SIG-M5 treated with dmso at 0.1 percent for 504 hours (cell line): Measurements from ENCODE around the gene MCM7.
"Not testable (repeated sequence)": the region's sequence is repeated elsewhere in the genome, so short reads cannot be mapped to it uniquely, and the experiment has no call there.

Experiments used
- DNase-seq: peaks from one replicate; lab custom pipeline; 2025; ENCODE audit not compliant: unreplicated experiment; lab: John Stamatoyannopoulos, UW

MCM7 gene

DNA sequence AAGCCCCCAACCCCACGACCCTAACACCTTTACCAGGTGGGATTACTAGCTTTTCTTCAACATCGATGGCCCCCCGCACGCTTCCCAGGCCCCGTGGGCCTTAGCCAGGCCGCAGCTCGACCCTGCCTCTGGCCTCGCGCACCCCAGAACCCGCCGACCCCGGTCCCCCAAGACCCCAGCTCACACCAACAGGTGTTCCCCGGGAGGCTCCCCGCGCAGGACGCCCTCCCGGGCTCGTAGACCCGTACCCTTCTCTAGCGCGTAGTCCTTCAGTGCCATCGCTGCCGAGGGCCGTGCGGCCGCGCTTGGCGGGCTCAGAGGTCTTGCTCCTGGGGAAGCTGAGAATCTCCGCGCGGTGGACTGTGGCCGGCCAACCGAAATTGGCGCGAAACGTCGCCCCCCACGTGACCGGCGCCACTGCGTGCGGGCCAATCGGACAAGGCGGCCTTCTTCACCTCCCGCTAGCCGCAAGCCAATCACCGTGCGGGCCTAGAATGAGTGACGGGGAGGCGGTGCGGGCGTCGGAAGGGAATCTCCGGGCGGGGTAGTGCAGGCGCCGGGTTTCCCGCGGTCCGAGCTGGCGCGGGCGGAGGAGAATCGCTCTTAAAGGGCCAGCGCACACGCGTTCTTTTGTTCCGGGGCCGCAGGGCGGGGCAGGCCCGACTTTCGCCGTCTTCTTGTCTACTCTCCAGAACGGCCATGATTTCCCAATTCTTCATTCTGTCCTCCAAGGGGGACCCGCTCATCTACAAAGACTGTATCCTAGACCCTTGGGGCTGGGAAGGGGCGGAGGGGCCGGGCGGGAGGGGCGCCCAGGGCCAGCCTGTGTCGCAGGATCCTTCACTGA is at the start of gene MCM7, which contains the start of gene AP4M1:
Gene MCM7, minus strand, starts transcription at position 382 of the 847 bp plus-strand sequence. Its CDS starts 103 bp downstream, at position 279.
Gene AP4M1, plus strand, starts transcription at position 628 of the 847 bp plus-strand sequence. Its CDS starts 72 bp downstream, at position 700.
- DNase-seq = peak; percentile 99

DNA sequence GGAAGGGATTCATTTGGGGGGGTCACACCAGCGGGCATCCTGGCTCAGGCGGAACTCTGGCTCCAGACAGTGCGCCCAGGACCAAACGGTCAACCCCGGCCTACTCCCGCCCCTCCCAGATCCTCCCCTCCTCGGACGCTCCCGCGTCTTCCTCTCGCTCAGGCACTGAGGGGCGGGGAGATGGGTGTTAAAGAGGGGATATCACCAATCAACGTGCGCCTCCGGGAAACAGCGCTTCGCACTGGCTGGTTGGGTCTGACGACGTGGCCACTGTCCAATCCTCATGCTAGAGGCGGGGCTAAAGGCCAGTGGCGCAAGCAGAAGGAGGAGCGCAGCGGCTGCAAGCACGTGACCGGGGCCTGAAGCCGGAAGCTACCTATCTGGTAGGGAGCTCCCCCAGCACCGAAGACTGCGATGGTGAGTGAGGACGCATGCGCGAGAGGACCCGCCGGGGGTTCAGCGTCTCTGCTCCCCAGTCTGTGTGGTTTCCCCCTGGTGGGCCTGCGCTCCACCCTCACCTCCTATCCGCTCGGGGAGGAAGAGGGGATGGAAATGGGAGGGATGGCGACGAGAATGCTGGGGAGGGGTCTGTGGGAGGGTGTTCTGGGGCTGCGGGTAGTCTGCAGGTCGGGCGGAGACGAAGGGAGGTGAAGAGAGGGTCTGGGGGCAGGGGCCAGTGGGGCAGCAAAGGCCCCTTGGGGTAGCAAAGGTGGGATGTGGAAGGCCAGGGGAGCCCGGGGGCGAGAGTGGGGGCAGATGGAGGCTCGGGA is 47.5 kb upstream of the MCM7 start, which contains the start of gene LAMTOR4:
Gene LAMTOR4, plus strand, starts transcription at position 360 of the 770 bp plus-strand sequence. Its CDS starts 55 bp downstream, at position 415.
- DNase-seq = peak; percentile 99

DNA sequence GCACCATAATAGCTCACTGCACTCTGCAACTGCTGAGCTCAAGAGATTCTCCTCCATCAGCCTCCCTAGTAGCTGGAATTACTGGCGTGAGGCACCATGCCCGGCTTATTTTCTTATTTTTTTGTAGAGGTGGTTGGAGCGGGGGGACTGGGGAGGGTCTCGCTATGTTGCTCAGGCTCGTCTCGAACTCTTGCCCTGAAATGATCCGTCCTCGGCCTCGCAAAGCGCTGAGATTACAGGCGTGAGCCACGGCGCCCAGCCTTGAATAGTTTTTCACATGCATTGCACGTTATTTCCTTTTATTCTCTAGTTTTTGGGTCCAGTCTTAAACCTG is 47.0 kb upstream of the MCM7 start:
- no peak for DNase-seq

DNA sequence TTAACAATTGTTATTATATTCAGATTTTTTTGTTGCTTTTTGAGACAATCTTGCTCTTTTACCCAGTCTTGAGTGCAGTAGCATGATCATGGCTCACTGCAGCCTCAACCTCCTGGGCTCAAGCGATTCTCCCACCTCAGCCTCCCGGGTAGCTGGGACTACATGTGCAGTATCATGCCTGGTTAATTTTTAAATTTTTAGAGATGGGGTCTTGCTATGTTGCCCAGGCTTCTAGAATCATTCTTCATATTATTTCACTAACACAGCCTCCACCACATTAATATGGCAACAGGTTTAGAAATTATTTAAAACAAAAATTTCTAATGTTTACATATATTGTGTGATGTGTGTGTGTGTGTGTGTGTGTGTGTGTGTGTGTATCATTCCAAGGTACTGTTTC is 46.1 kb upstream of the MCM7 start:
- no peak for DNase-seq

DNA sequence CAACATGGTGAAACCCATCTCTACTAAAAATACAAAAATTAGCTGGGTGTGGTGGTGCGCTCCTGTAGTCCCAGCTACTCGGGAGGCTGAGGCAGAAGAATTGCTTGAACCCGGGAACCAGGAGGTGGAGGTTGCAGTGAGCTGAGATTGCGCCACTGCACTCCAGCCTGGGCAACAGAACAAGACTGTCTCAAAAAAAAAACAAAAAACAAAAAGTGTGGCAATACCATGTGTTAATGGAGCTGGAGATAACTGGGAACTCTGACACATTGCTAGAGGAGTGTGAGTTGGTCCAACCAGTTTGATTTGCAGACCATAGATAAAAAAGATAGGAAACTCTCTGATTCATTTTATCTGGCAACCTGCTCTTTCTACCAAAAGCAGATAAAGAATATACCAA is 45.2 kb upstream of the MCM7 start:
- peak; percentile 54 for DNase-seq

DNA sequence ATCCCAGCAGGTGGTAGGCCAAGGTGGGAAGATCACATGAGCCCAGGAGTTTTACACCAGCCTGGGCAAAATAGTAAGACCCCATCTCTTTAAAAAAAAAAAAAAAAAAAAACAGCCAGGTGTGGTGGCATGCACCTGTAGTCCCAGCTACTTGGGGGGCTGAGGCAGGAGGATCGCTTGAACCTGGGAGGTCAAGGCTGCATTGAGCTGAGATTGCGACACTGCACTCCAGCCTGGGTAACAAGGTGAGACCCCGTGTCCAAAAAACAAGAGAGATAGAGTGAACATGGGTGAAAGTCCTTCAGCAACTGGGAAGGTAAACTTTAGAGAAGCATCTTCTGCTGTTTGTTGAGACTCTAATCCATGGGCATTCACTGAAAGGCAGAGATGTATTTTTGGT is 41.3 kb upstream of the MCM7 start:
- no peak for DNase-seq

DNA sequence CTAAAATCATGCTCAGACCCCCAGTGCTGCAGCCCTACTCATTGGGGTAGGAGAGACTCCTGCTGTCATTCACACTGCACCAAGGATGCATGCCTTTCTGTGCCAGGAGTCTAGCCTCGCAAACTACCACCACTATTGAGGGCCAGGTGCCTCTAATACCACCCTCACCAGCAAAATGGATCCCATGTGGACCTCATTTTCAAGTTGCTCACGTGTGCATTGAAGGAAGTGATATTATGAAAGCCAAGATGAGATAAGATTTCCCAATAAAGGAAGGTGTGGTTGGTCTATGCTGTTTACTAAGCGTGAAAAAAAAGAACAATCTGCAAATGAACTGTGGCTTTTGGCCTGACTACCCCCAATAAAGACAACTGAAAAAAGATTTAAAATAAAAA is 40.4 kb upstream of the MCM7 start:
- DNase-seq = no peak

DNA sequence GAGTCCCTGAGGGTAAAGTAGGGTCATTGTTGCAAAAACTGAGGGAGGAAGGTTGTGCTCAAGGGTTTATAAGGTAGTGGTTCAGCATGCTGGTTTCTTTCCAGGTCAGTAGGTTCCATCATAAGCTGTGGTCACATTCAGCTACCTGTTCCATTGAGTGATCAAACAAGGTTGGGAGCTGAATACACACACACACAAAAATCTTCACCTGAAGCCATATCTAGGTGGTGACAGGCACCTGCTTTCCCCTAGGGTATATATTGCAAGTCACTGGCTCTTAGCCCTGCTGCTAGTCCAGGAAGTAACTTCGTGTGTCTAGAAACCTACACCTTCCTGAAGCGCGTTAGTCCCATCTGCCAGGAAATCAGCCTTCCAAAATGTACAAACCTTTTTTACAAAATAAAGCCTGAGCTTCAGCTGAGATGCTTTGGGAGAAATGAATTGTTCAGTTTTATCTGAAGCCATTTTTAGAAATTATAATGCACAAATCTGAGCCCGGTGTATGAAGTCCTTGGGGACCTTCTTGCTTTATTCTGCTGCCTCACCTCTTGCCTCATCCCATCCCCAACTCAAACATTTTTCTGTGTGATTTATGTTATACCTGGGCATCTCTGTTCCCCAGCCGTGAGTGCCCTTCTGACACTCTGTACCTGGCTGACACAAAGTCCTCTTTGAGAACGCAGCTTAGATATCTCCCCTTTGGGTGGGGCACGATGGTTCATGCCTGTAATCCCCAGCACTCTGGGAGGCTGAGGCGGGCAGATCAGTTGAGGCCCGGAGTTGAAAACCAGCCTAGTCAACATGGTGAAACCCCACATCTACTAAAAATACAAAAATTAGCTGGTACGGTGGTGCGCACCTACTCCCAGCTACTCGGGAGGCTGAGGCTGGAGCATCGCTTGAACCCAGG is 36.9 kb upstream of the MCM7 start:
- DNase-seq = no peak

DNA sequence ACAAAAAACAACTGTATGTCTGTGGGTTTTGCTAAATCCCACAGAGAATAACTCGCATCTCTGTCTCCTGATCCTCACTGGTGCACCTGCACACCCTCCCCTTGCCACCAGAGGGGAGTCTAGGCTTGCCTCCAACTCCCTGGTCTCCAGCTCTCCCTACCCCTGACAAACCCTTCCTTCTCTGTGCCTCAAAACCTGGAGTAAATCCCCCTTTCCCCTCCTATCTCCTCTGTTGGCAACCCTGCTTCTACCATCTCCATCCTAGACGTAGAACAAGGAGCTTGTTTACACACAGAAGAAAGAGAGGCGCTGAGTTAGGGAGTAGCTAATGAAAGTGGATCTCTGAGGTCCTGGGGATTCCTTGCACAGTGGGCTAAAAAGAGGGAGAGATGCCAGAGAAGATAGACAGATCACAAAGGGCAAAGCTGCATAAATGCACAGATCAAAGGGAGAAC is 31.5 kb upstream of the MCM7 start:
- peak; percentile 62 for DNase-seq

DNA sequence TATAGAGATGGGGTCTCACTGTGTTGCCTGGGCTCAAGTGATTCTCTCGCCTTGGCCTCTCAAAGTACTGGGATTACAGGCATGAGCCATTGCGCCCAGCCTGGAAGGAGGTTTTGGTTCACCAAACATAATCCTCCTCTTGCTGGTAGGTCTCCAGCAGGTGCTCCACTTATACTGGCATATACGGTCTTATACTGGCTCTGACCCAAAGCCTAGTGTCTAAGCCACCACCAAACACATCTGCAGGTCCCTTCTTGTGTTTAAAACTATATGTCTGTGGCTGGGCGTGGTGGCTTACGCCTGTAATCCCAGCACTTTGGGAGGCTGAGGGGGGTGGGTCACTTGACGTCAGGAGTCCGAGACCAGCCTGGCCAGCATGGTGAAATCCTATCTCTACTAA is 30.9 kb upstream of the MCM7 start:
- DNase-seq = no peak

DNA sequence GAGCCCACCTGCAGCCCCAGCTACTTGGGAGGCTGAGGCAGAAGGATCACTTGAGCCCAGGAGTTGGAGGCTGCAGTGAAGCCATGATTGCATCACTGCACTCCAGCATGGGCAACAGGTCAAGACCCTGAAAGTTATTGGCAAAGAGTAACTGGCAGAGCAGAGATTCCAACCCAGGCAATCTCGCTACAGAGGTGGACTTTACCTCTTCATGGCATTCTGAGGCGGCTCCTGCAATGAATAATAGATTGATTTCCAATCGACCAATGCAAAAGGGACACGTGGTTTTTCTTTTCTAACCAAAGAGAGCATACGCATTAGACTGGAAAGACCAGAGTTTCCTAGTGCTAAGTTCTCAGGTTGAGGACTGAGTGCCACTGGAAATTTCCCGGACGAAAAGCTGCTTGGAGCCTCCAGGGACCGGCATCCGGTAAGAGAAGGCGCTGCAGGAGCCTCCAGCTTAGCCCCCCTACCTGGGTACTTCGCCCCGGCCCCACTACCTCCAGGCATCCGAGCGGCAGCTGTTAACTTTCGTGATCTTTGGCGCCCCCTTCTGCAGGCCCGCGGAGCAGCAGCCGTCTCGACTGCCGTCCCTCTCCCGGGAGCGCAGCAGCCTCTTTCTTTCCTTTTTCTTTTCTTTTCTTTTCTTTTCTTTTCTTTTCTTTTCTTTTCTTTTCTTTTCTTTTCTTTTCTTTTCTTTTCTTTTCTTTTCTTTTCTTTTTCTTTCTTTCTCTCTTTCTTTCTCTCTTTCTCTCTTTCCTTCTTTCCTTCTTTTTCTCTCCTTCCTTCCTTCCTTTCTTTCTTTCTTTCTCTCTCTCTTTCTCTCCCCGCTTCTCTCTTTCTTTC is 29.6 kb upstream of the MCM7 start:
- peak; percentile 43 for DNase-seq

DNA sequence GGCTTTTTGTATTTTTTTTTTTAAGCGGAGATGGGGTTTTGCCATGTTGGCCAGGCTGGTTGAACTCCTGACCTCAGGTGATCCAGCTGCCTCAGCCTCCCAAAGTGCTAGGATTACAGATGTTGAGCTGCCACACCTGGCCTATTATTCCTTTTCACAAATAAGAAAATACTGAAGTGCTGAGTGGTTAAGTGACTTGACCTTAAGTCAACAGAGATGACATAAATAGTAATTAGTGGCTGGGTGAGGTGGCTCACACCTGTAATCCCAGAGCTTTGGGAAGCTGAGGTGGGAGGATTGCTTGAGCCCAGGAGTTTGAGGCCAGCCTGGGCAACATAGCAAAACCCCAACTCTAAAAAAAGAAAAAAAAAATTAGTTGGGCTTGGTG is 29.0 kb upstream of the MCM7 start:
- not testable (repeated sequence) for DNase-seq

DNA sequence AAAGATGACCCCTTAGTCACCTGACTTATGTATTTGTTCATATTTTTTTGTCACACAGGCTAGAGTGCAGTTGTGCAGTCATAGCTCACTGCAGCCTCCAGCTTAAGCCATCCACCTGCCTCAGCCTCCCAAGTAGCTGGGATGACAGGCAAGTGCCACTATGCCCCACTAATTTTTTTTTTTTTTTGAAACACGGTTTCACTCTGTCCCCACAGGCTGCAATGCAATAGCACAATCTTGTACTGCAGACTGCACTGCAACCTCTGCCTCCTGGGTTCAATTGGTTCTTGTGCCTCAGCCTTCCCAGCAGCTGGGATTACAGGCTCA is 27.4 kb upstream of the MCM7 start:
- DNase-seq = no peak

DNA sequence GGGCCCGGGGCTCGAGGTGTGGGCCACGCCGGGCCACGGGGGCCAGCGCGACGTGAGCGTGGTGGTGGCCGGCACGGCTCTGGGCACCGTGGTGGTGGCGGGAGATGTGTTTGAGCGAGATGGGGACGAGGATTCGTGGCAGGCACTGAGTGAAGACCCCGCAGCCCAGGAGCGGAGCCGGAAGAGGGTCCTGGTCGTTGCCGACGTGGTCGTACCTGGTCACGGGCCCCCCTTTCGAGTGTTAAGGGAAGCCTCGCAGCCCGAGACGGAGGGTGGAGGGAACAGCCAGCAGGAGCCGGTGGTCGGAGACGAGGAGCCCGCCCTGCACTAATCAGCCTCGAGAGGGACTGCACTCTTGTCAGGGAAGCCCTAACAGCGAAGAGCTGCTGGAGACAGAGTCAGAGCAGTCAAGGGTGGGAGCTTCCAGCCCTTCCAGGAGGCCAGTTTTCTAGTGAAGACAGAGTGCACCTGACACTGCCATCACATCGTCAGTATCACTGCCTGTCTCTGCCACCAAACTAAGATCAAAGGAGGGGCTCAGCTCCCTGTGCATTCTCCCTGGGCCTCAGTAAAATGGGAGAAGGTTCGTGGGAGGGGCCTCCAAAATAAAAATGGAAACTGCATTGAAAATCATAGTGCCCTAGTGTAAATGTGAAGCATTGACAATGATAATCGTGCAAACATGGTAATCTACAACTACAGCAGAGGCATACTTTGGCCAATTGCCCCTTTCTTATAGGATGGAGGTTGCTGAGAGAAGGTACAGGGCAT is 26.9 kb upstream of the MCM7 start:
- DNase-seq = no peak

DNA sequence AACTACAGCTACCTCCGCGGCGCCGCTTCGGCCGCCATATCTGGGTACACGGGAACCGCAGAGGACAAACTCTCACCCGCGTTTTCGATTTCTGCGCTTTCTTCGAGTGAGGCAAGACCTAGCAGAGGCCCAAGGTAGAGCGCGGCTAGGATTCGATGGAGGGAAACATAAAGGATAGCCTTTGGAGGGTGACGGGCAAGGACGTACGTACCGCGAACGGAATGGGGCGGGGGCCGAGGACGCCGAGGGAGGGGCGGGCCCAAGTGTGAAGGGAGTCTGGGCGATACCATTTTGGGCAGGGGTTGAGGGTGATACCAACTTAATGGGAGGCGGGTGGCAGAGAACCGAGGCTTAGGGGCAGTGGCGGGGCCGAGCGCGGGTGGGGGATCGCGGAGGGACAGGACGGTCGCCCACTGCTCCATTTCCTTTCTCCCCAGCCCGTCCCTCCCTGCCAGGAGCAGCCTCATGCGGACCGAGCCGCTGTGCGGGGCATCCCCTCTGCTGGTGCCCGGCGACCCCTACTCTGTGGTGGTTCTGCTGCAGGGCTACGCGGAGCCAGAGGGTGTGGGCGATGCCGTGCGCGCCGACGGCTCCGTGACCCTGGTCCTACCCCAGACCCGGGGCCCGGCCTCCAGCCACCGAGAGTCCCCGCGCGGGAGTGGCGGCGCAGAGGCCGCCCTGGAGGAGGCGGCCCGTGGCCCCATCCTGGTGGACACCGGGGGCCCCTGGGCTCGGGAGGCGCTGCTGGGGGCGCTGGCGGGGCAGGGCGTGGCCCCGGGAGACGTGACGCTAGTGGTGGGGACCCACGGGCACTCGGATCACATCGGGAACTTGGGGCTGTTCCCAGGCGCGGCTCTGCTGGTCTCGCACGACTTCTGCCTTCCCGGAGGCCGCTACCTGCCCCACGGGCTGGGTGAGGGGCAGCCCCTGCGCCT is 26.0 kb upstream of the MCM7 start, which contains the start of gene MBLAC1:
Gene MBLAC1, plus strand, starts transcription at position 37 of the 935 bp plus-strand sequence. Its CDS starts 429 bp downstream, at position 466.
- peak; percentile 93 for DNase-seq

DNA sequence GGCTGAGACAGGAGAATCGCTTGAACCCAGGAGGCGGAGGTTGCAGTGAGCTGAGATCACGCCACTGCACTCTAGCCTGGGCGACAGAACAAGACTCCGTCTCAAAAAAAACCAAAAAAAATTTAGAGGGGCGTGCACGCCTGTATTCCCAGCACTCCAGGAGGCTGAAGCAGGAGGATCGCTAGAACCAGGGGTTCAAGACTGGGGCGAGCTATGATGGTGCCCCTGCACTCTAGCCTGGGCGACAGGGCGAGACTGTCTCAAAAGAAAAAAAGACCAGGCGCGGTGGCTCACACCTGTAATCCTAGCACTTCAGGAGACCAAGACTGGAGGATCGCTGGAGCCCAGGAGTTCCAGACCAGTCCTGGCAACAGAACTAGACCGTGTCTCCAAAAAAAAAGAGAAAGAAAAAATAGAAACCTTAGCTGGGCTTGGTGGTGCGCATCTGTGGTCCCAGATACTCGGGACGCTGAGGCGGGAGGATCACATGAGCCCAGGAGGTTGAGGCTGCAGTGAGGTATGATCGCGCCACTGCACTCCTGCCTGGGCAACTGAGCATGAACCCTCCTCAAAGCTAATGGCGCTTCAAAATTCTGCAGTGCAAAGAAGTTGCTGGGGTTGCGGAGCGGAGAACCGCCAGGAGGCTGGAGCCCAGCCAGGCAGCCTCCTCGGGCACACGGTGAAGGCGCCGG is 25.2 kb upstream of the MCM7 start:
- no peak for DNase-seq
